SK-N-SH (cell line): ENCODE results near the gene ZCCHC3. TPM values are rescaled to one million over a fixed set of nuclear protein-coding genes. Genes with fewer than 3 reads are reported as not detected.

ENCODE experiments used
- CTCF ChIA-PET: fragments of 300-600, 350-600 bp; formaldehyde crosslinking; extraction: SDS; loops from one replicate; lab custom pipeline; 2021; lab: Yijun Ruan, JAX
- POLR2A ChIA-PET: fragments of 350-600 bp; sonication (Branson Sonifier 250); formaldehyde crosslinking; extraction: SDS; loops from one replicate; lab custom pipeline; 2020; ENCODE audit warnings: antibody characterized with exemption, inconsistent platforms; lab: Yijun Ruan, JAX
- DNase-seq: peaks from one replicate; pipeline ENCODE4 v3.0.0; 2012
- H2AFZ ChIP-seq: fragments of 200-600 bp; sonication (generic); 2 replicates; pipeline ENCODE4 v1.8.1; 2016; ENCODE audit warnings: antibody characterized with exemption, mild to moderate bottlenecking, low read depth
- H3F3A ChIP-seq: fragments of 200-600 bp; sonication (generic); replicated peaks from 2 replicates; pipeline ENCODE3; 2016; ENCODE audit warnings: antibody characterized with exemption, mild to moderate bottlenecking; ENCODE audit not compliant: insufficient read depth
- H3K27ac ChIP-seq, 2 experiments: fragments of 200-500 bp in 1 of 2; fragments of 200-600 bp in 1 of 2; sonication (Bioruptor generic) in 1 of 2; sonication (generic), shearing (Covaris generic) in 1 of 2; 2 replicates each; pipeline versions ENCODE4 v1.5.1 to v1.6.1; 2014 to 2016; ENCODE audit warnings: low read depth in 2 of 2, inconsistent platforms in 1 of 2, low read length in 1 of 2, mild to moderate bottlenecking in 1 of 2, mixed read lengths in 1 of 2
- H3K27me3 ChIP-seq: fragments of 200-600 bp; sonication (generic), shearing (Covaris generic); 2 replicates; pipeline ENCODE4 v1.6.1; 2016; ENCODE audit warnings: mixed run types; ENCODE audit not compliant: insufficient read depth
- H3K36me3 ChIP-seq, 2 experiments: fragments of 200-500 bp in 1 of 2; fragments of 200-600 bp in 1 of 2; sonication (Bioruptor generic) in 1 of 2; sonication (generic) in 1 of 2; replicated peaks in 1 of 2; 2 replicates each; pipeline versions ENCODE3 to v1.5.1; 2014 to 2016; ENCODE audit warnings: low read length in 1 of 2, mild to moderate bottlenecking in 1 of 2; ENCODE audit not compliant: insufficient read depth in 2 of 2, control insufficient read depth in 1 of 2
- H3K4me1 ChIP-seq, 2 experiments: fragments of 200-500 bp in 1 of 2; fragments of 200-600 bp in 1 of 2; sonication (Bioruptor generic) in 1 of 2; sonication (generic), shearing (Covaris generic) in 1 of 2; 2 replicates each; pipeline versions ENCODE4 v1.5.1 to v1.6.1; 2014 to 2016; ENCODE audit warnings: low read depth in 1 of 2, low read length in 1 of 2, mixed run types in 1 of 2; ENCODE audit not compliant: insufficient read depth in 2 of 2, control insufficient read depth in 1 of 2
- H3K4me2 ChIP-seq: fragments of 200-600 bp; sonication (generic), shearing (Covaris generic); 2 replicates; pipeline ENCODE4 v1.6.1; 2017; ENCODE audit warnings: mixed run types
- H3K4me3 ChIP-seq, 2 experiments: fragments of 200-500 bp in 1 of 2; fragments of 200-600 bp in 1 of 2; sonication (Bioruptor generic) in 1 of 2; sonication (generic), shearing (Covaris generic) in 1 of 2; 2 replicates each; pipeline versions ENCODE4 v1.5.1 to v1.8.1; 2014 to 2016; ENCODE audit warnings: low read depth in 2 of 2, inconsistent platforms in 1 of 2, low read length in 1 of 2, mild to moderate bottlenecking in 1 of 2, mixed read lengths in 1 of 2, moderate library complexity in 1 of 2
- H3K79me2 ChIP-seq: fragments of 200-600 bp; sonication (generic); 2 replicates; pipeline ENCODE4 v1.8.1; 2017; ENCODE audit warnings: mild to moderate bottlenecking; ENCODE audit not compliant: insufficient read depth
- H3K9ac ChIP-seq: fragments of 200-600 bp; sonication (generic); 2 replicates; pipeline ENCODE4 v1.6.1; 2017; ENCODE audit warnings: mixed run types
- H3K9me2 ChIP-seq: fragments of 200-600 bp; sonication (generic); 2 replicates; pipeline ENCODE4 v1.6.1; 2017; ENCODE audit warnings: mixed run types
- H3K9me3 ChIP-seq: fragments of 200-600 bp; sonication (generic); 2 replicates; pipeline ENCODE4 v1.6.1; 2017; ENCODE audit warnings: mixed run types, mild to moderate bottlenecking, moderate library complexity
- H4K20me1 ChIP-seq: fragments of 200-600 bp; sonication (generic); 2 replicates; pipeline ENCODE4 v1.6.1; 2017; ENCODE audit warnings: mild to moderate bottlenecking, mixed run types; ENCODE audit not compliant: insufficient read depth
- CHD2 ChIP-seq: fragments of 150-350 bp; IDR thresholded peaks from 2 replicates; pipeline ENCODE4 v1.6.1; 2018; ENCODE audit warnings: low read length; ENCODE audit not compliant: partially characterized antibody
- EP300 ChIP-seq, 2 experiments: IDR thresholded peaks; 2 replicates each; pipeline versions ENCODE4 v1.4.0 to v1.6.1; 2012; ENCODE audit warnings: borderline replicate concordance in 1 of 2, low read depth in 1 of 2, low read length in 1 of 2
- FOXJ3 ChIP-seq: sonication (generic); formaldehyde crosslinking; IDR thresholded peaks from 2 replicates; pipeline ENCODE4 v1.5.1; 2020; ENCODE audit warnings: mild to moderate bottlenecking, missing genetic modification reagents
- GATA2 ChIP-seq: sonication (generic); formaldehyde crosslinking; IDR thresholded peaks from 2 replicates; pipeline ENCODE4 v1.5.0; 2020; ENCODE audit warnings: mild to moderate bottlenecking, missing genetic modification reagents
- IRF3 ChIP-seq: fragments of 150-350 bp; IDR thresholded peaks from 2 replicates; pipeline ENCODE4 v1.6.1; 2016; ENCODE audit warnings: mild to moderate bottlenecking, low read depth, low read length
- MXI1 ChIP-seq: IDR thresholded peaks from 2 replicates; pipeline ENCODE4 v1.6.1; 2012; ENCODE audit warnings: mild to moderate bottlenecking, low read depth, low read length, improper control_type of control experiment
- NFIC ChIP-seq: IDR thresholded peaks from 2 replicates; pipeline ENCODE4 v1.4.0; 2012; ENCODE audit warnings: borderline replicate concordance
- PBX3 ChIP-seq: IDR thresholded peaks from 2 replicates; pipeline ENCODE4; 2012
- RAD21 ChIP-seq: IDR thresholded peaks from 2 replicates; pipeline ENCODE4 v1.6.1; 2012; ENCODE audit warnings: mild to moderate bottlenecking, low read length
- RFX5 ChIP-seq: IDR thresholded peaks from 2 replicates; pipeline ENCODE4 v1.6.1; 2012; ENCODE audit warnings: mild to moderate bottlenecking, improper control_type of control experiment, low read length
- SIN3A ChIP-seq: IDR thresholded peaks from 2 replicates; pipeline ENCODE4 v1.6.1; 2012; ENCODE audit warnings: low read depth, mild to moderate bottlenecking, low read length, moderate library complexity, borderline replicate concordance
- SMC3 ChIP-seq: IDR thresholded peaks from 2 replicates; pipeline ENCODE4 v1.6.1; 2012; ENCODE audit warnings: low read depth, low read length, improper control_type of control experiment
- TAF1 ChIP-seq: IDR thresholded peaks from 2 replicates; pipeline ENCODE4 v1.6.1; 2012; ENCODE audit warnings: low read depth, mild to moderate bottlenecking, low read length, moderate library complexity, borderline replicate concordance
- TCF12 ChIP-seq: IDR thresholded peaks from 2 replicates; pipeline ENCODE4 v1.4.0; 2012
- YY1 ChIP-seq: IDR thresholded peaks from 2 replicates; pipeline ENCODE4 v1.4.0; 2012; ENCODE audit warnings: low read depth, mild to moderate bottlenecking
- WGBS: methylation state at CpG from one replicate; pipeline ENCODE4 v1.1.6; 2017; ENCODE audit warnings: low lambda C conversion rate; 5-methylcytosine and 5-hydroxymethylcytosine counted together
- polyA plus RNA-seq, 3 experiments: library from polyadenylated mRNA; depleted of rRNA; stranded (reverse); fragments of >200 nt; gene quantifications; 2 replicates each; pipeline ENCODE4 v1.2.3, GENCODE V29; 2012
- TF ChIP-seq, protein P1 (sequence below): fragments of 200-600 bp; sonication (generic); IDR thresholded peaks from 2 replicates; pipeline ENCODE4 v1.6.1; 2017; ENCODE audit warnings: antibody characterized with exemption, mild to moderate bottlenecking, moderate library complexity
- TF ChIP-seq, protein P2 (sequence below): IDR thresholded peaks from 2 replicates; pipeline ENCODE4 v1.4.0; 2012; ENCODE audit warnings: low read depth

ZCCHC3 gene
- polyA plus RNA-seq, 1 of the 3 experiments (the other 2 are of a cell fraction): 9.5 TPM

GRCh38 chr20:266596-267562 lies 30.5 kb upstream of the ZCCHC3 start:
- Histone ChIP-seq H3F3A (peaks cover 3% of the 10 kb centered on the region), H3K4me1 (peaks cover 0 to 3% of the 10 kb centered on the region in 2 experiments; a peak in 1 of 4 replicates), H3K27ac (no peak overlapping the region), H3K79me2 (no peaks in the 10 kb centered on the region), H3K9me3 (no peaks in the 10 kb centered on the region), H3K36me3 (peaks cover 0 to 2% of the 10 kb centered on the region in 2 experiments), H4K20me1 (no peaks in the 10 kb centered on the region), H2AFZ (peak overlapping the region; percentile 94), H3K27me3 (no peaks in the 10 kb centered on the region), H3K4me2 (peak overlapping the region; percentile 75), H3K9me2 (no peaks in the 10 kb centered on the region), H3K9ac (no peak overlapping the region), H3K4me3 (peak overlapping the region; percentile 47 to 57)
- TF ChIP-seq TCF12 (no peak), RFX5 (no peak), GATA2 (CRISPR knock-in tag) (no peak), CHD2 (peak; percentile 29), PBX3 (peak; percentile 72), YY1 (no peak), FOXJ3 (CRISPR knock-in tag) (0 out of 2 replicates have a peak, but pooled peaks have one; percentile 28), RAD21 (peak; percentile 86), TAF1 (peak; percentile 18; the same call in 1 of the 2 replicates), SIN3A (peak; percentile 33; the same call in 1 of the 2 replicates), IRF3 (no peak), EP300 (IDR thresholded peaks at IDR 0.05; ENCODE audit: borderline replicate concordance in 1 of 2, low read depth in 1 of 2, low read length in 1 of 2) (no peak), MXI1 (peak; percentile 55; the same call in 1 of the 2 replicates), SMC3 (peak; percentile 81), NFIC (no peak)
- TF ChIP-seq, protein P1, sequence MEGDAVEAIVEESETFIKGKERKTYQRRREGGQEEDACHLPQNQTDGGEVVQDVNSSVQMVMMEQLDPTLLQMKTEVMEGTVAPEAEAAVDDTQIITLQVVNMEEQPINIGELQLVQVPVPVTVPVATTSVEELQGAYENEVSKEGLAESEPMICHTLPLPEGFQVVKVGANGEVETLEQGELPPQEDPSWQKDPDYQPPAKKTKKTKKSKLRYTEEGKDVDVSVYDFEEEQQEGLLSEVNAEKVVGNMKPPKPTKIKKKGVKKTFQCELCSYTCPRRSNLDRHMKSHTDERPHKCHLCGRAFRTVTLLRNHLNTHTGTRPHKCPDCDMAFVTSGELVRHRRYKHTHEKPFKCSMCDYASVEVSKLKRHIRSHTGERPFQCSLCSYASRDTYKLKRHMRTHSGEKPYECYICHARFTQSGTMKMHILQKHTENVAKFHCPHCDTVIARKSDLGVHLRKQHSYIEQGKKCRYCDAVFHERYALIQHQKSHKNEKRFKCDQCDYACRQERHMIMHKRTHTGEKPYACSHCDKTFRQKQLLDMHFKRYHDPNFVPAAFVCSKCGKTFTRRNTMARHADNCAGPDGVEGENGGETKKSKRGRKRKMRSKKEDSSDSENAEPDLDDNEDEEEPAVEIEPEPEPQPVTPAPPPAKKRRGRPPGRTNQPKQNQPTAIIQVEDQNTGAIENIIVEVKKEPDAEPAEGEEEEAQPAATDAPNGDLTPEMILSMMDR: peak; percentile 91
- TF ChIP-seq, protein P2, sequence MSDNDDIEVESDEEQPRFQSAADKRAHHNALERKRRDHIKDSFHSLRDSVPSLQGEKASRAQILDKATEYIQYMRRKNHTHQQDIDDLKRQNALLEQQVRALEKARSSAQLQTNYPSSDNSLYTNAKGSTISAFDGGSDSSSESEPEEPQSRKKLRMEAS: peak; percentile 35; the same call in 1 of the 2 replicates
- ChIA-PET CTCF (interaction anchor here (0.5 to 4.0 kb wide), 26 partner anchors 9 to 564 kb away, joined by 3 to 30 read pairs (median 4); partner anchors contain the start of genes DEFB129 and DEFB132), POLR2A (no interaction called here)
- peak; percentile 91 for DNase-seq
- 26% methylated on average over 26 of the region's 43 CpGs for WGBS
